ENCODE measurements around the gene KBTBD7. TPM values are rescaled to one million over a fixed set of nuclear protein-coding genes. Genes with fewer than 3 reads are reported as not detected.

Gene KBTBD7
- total RNA-seq, 1 experiment from 2014 or later, result 12.9 TPM

GRCh38 chr13:41213919-41214318 lies 19.6 kb upstream of the KBTBD7 start:
- DNase-seq, result no peak
- Mint-ChIP-seq H3K27ac (no peak overlapping the region), H3K27me3 (ENCODE audit: low read depth) (no peaks in the 10 kb centered on the region), H3K36me3 (ENCODE audit: insufficient read depth in 1 of 3, low read depth in 3 of 3) (peaks cover 3 to 21% (median 4%) of the 10 kb centered on the region in 3 experiments; a peak in 6 of 7 replicates), H3K4me1 (no peaks in the 10 kb centered on the region), H3K9me3 (peaks cover 26 to 34% of the 10 kb centered on the region in 2 experiments), H3K4me3 (no peak overlapping the region)
- Histone ChIP-seq H4K20me1 (ENCODE audit: control insufficient read depth, insufficient read depth, insufficient read length) (no peaks in the 10 kb centered on the region), H3K27ac (ENCODE audit: insufficient read length, low read depth, low read length) (no peak overlapping the region), H3K9me3 (ENCODE audit: control insufficient read depth, low read depth, low read length) (no peaks in the 10 kb centered on the region), H4K5ac (ENCODE audit: insufficient read length, low read depth, low read length) (no peak overlapping the region), H2BK12ac (ENCODE audit: insufficient read length, low read depth, low read length) (no peak overlapping the region), H4K8ac (replicated peaks; ENCODE audit: insufficient read length, low read depth, low read length) (no peak overlapping the region), H3K79me2 (ENCODE audit: insufficient read depth, low read length) (no peaks in the 10 kb centered on the region), H4K91ac (ENCODE audit: insufficient read length, low read depth, low read length) (no peak overlapping the region), H3K4me1 (ENCODE audit: insufficient read depth, low read length) (no peaks in the 10 kb centered on the region), H2BK20ac (ENCODE audit: low read depth, low read length, poor library complexity, severe bottlenecking) (no peak overlapping the region), H3K23ac (ENCODE audit: insufficient read length, low read depth, low read length) (no peak overlapping the region), H3K4me2 (ENCODE audit: insufficient read depth, insufficient read length, low read length) (no peak overlapping the region), H2BK120ac (ENCODE audit: low read depth, low read length, poor library complexity, severe bottlenecking) (no peak overlapping the region), H3T11ph (ENCODE audit: low read length) (no peak overlapping the region), H3K27me3 (ENCODE audit: insufficient read depth, low read length) (no peaks in the 10 kb centered on the region), H3K56ac (ENCODE audit: insufficient read length, low read depth, low read length) (no peak overlapping the region), H3K9ac (ENCODE audit: extremely low read depth, insufficient read length, low read length) (no peak overlapping the region), H2AK5ac (ENCODE audit: insufficient read length, low read length) (no peak overlapping the region), H3K14ac (ENCODE audit: insufficient read depth, low read length) (no peak overlapping the region), H3K4ac (ENCODE audit: low read depth, low read length) (no peak overlapping the region), H2AFZ (ENCODE audit: low read length) (no peak overlapping the region), H2BK15ac (ENCODE audit: low read depth, low read length) (no peak overlapping the region), H3K18ac (ENCODE audit: insufficient read length, low read depth, low read length) (no peak overlapping the region), H3K23me2 (ENCODE audit: insufficient read length, low read depth, low read length, poor library complexity, severe bottlenecking) (no peaks in the 10 kb centered on the region), H2BK5ac (ENCODE audit: insufficient read length, low read length) (no peak overlapping the region), H3K79me1 (ENCODE audit: insufficient read depth, low read depth, low read length, poor library complexity, severe bottlenecking) (no peaks in the 10 kb centered on the region)
- WGBS (ENCODE audit: extremely low coverage, insufficient read length, low lambda C conversion rate), result no CpG with 5 or more reads among the region's 3 CpGs
- no peak for TF ChIP-seq CTCF (conservative IDR thresholded peaks at IDR 0.05)

Data from H9 (cell line).